HepG2 (cell line): ENCODE data around the gene TACO1. TPM values are rescaled to one million over a fixed set of nuclear protein-coding genes. Genes with fewer than 3 reads are reported as not detected.

Source experiments
- ATF1 ChIP-seq: IDR thresholded peaks from 2 replicates; pipeline ENCODE4 v1.6.1; 2016; ENCODE audit warnings: mild to moderate bottlenecking, control low read depth
- BCL6 ChIP-seq: IDR thresholded peaks from 2 replicates; pipeline ENCODE4 v1.6.1; 2016; ENCODE audit warnings: missing genetic modification reagents, missing compliant biosample characterization
- CREB1 ChIP-seq, 2 experiments: fragments of 450-650 bp in 1 of 2; IDR thresholded peaks; 2 replicates each; pipeline ENCODE4 v1.6.1; 2016 to 2017; ENCODE audit warnings: control low read depth in 1 of 2, mild to moderate bottlenecking in 1 of 2, missing compliant biosample characterization in 1 of 2, missing genetic modification characterization in 1 of 2
- E2F1 ChIP-seq: sonication (generic); formaldehyde crosslinking; IDR thresholded peaks from 2 replicates; pipeline ENCODE4 v1.5.0; 2020; ENCODE audit warnings: missing genetic modification reagents
- MEF2D ChIP-seq: sonication (generic); formaldehyde crosslinking; IDR thresholded peaks from 2 replicates; pipeline ENCODE4 v1.5.1; 2020; ENCODE audit warnings: mild to moderate bottlenecking, missing genetic modification reagents
- POLR2G ChIP-seq: fragments of 200-400 bp; formaldehyde crosslinking; IDR thresholded peaks from 2 replicates; pipeline ENCODE4 v1.6.1; 2018; ENCODE audit warnings: mild to moderate bottlenecking, low read depth, low read length, moderate library complexity
- RNF2 ChIP-seq: fragments of 450-650 bp; conservative IDR thresholded peaks from 2 replicates; pipeline ENCODE4 v1.6.1; 2016; ENCODE audit warnings: low read depth
- ZBED4 ChIP-seq: sonication (generic); formaldehyde crosslinking; IDR thresholded peaks from 2 replicates; pipeline ENCODE4 v1.4.0; 2020; ENCODE audit warnings: missing genetic modification reagents, borderline replicate concordance
- ZBTB44 ChIP-seq: sonication (generic); formaldehyde crosslinking; IDR thresholded peaks from 2 replicates; pipeline ENCODE4 v1.4.0; 2020; ENCODE audit warnings: missing genetic modification reagents
- ZBTB7B ChIP-seq: sonication (generic); formaldehyde crosslinking; IDR thresholded peaks from 2 replicates; pipeline ENCODE4 v1.4.0; 2020; ENCODE audit warnings: missing genetic modification reagents
- ZFX ChIP-seq: sonication (generic); formaldehyde crosslinking; IDR thresholded peaks from 2 replicates; pipeline ENCODE4 v1.4.0; 2020; ENCODE audit warnings: mild to moderate bottlenecking, low read depth, missing genetic modification reagents, moderate library complexity
- ZNF274 ChIP-seq: sonication (generic); formaldehyde crosslinking; IDR thresholded peaks from 2 replicates; pipeline ENCODE4 v1.5.1; 2020; ENCODE audit warnings: mild to moderate bottlenecking, missing genetic modification reagents
- ZNF770 ChIP-seq: sonication (generic); formaldehyde crosslinking; IDR thresholded peaks from 2 replicates; pipeline ENCODE4 v1.5.0; 2020; ENCODE audit warnings: mild to moderate bottlenecking, missing genetic modification reagents
- ZNF773 ChIP-seq: sonication (generic); formaldehyde crosslinking; IDR thresholded peaks from 2 replicates; pipeline ENCODE4 v1.4.0; 2020; ENCODE audit warnings: missing genetic modification reagents, borderline replicate concordance
- ZNF816 ChIP-seq: sonication (generic); formaldehyde crosslinking; IDR thresholded peaks from 2 replicates; pipeline ENCODE4 v1.8.0; 2022; ENCODE audit warnings: missing genetic modification reagents, mild to moderate bottlenecking, borderline replicate concordance
- polyA plus RNA-seq, 8 experiments: library from polyadenylated mRNA; depleted of rRNA in 3 of 8; stranded (reverse) in 7 of 8; unstranded in 1 of 8; fragments of >200 nt; fragmentation: Illumina TruSeq in 4 of 8; extraction: Trizol in 4 of 8; gene quantifications; 2 replicates each; pipeline versions ENCODE4 v1.2.1 to v1.2.3, GENCODE V29; 2011 to 2016; ENCODE audit warnings: low read depth in 4 of 8, missing spikeins in 1 of 8, mixed read lengths in 1 of 8; ENCODE audit not compliant: insufficient read depth in 1 of 8
- total RNA-seq, 5 experiments: library from RNA; depleted of rRNA; stranded (reverse); fragments of >200 nt; fragmentation: Illumina TruSeq; extraction: Trizol; gene quantifications; 2 replicates each; pipeline ENCODE4 v1.2.3, GENCODE V29; 2016; ENCODE audit warnings: low read depth in 1 of 5
- TF ChIP-seq, protein P1 (sequence below): fragments of 450-650 bp; IDR thresholded peaks from 2 replicates; pipeline ENCODE4 v1.6.1; 2017; ENCODE audit warnings: mild to moderate bottlenecking

TACO1 gene
- total and polyA plus RNA-seq, 2 of the 13 experiments (the other 11 are each of a cell fraction or from before 2014, with no cell fraction given): 34.7 to 53.6 TPM

DNA sequence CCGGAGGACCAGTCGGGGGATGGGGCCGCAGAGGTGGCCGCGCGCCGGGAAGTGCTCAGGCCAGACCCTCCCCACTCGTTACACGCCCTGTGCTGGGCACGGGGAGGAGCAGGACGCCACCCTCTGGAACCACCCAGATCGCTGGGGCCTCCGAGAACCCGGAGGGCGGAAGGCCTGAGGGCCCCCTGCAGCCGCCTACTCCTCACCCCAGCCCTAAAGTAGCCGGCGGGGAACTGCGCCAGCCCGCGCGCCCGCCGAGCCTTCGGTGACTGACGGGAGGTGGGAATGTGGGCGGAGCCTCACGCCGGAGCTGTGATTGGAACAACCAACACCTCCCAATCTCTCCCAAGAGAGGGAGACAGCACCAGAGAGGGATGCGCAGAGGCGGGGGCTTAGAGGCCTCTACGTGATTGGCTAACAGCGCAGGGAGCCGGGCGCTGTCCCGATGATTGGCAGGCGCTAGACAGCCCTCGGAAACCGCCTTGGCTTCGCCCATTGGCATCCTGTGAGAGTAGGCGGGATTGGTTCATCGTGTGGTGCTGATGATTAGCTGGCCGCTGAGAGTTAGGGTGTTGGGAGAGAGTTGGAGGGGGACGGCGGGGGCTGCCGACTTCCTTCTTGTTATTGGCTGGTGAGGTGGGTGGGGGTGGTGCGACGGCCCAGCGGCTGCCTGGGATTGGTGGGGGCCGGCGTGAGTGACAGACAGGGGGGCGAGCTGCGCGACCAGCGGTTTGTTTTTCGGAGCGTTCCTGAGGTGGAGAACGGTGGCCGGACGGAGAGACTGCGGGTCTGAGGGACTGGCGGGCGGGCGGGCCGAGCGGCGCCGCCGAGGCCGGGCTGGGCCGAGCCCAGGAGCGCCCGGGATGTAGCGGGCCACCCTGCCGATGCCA, 21.2 kb downstream of the TACO1 start, which contains the start of gene MAP3K3 (continued):
- TF ChIP-seq ZNF770 (CRISPR knock-in tag): peak; percentile 70
- TF ChIP-seq ZNF274: peak; percentile 94
- peak; percentile 77 for TF ChIP-seq ZBTB7B (CRISPR knock-in tag)
- TF ChIP-seq ZBTB44 (CRISPR knock-in tag): no peak
- TF ChIP-seq BCL6: no peak
- peak; percentile 86; the same call in 1 of the 2 replicates for TF ChIP-seq ZNF773 (CRISPR knock-in tag)
- peak; percentile 98 for TF ChIP-seq ZFX (CRISPR knock-in tag)
- TF ChIP-seq RNF2: peak; percentile 69; the same call in 1 of the 2 replicates
- TF ChIP-seq ZNF816 (CRISPR knock-in tag): no peak
- peak; percentile 73 for TF ChIP-seq MEF2D (CRISPR knock-in tag)
- TF ChIP-seq E2F1 (CRISPR knock-in tag): peak; percentile 92
- peak; percentile 95 for TF ChIP-seq POLR2G
- TF ChIP-seq, protein P1, sequence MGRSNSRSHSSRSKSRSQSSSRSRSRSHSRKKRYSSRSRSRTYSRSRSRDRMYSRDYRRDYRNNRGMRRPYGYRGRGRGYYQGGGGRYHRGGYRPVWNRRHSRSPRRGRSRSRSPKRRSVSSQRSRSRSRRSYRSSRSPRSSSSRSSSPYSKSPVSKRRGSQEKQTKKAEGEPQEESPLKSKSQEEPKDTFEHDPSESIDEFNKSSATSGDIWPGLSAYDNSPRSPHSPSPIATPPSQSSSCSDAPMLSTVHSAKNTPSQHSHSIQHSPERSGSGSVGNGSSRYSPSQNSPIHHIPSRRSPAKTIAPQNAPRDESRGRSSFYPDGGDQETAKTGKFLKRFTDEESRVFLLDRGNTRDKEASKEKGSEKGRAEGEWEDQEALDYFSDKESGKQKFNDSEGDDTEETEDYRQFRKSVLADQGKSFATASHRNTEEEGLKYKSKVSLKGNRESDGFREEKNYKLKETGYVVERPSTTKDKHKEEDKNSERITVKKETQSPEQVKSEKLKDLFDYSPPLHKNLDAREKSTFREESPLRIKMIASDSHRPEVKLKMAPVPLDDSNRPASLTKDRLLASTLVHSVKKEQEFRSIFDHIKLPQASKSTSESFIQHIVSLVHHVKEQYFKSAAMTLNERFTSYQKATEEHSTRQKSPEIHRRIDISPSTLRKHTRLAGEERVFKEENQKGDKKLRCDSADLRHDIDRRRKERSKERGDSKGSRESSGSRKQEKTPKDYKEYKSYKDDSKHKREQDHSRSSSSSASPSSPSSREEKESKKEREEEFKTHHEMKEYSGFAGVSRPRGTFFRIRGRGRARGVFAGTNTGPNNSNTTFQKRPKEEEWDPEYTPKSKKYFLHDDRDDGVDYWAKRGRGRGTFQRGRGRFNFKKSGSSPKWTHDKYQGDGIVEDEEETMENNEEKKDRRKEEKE: no peak
- TF ChIP-seq ZBED4: peak; percentile 71
- peak; percentile 85 for TF ChIP-seq ATF1 (CRISPR knock-in tag)
- TF ChIP-seq CREB1 (IDR thresholded peaks at IDR 0.05): peak; percentile 88
- TF ChIP-seq CREB1 (CRISPR knock-in tag; IDR thresholded peaks at IDR 0.05): peak; percentile 93
